Activated CD4-positive, alpha-beta T cell treated with anti-CD3 and anti-CD28 coated beads, Interleukin-2, amount 50 U/mL, for 16 hours (primary cell): Measurements from ENCODE around the gene PLBD2.

Source experiments
- DNase-seq: peaks from one replicate; pipeline ENCODE4 v3.0.0-alpha.2; 2020

PLBD2 gene

GRCh38 chr12:113371808-113372207, 13.4 kb downstream of the PLBD2 start:
- DNase-seq: no peak

- DNase-seq: no peak
These were observed 14.0 kb downstream of the PLBD2 start for GRCh38 chr12:113372371-113372770.

- DNase-seq: no peak
These were observed 15.1 kb downstream of the PLBD2 start for GRCh38 chr12:113373440-113373839.

GRCh38 chr12:113373969-113374368, 15.6 kb downstream of the PLBD2 start:
- no peak for DNase-seq

GRCh38 chr12:113374823-113375428, 16.5 kb downstream of the PLBD2 start:
- no peak for DNase-seq

- no peak for DNase-seq
These were observed 19.9 kb downstream of the PLBD2 start for GRCh38 chr12:113378291-113378690.

- DNase-seq: no peak
These were observed 22.8 kb downstream of the PLBD2 start for GRCh38 chr12:113381220-113381619.

- DNase-seq: no peak
These were observed 23.8 kb downstream of the PLBD2 start for GRCh38 chr12:113382206-113382605.

- DNase-seq: no peak
These were observed 26.4 kb downstream of the PLBD2 start for GRCh38 chr12:113384778-113385177.

GRCh38 chr12:113385282-113385882, 27.0 kb downstream of the PLBD2 start:
- no peak for DNase-seq

- no peak for DNase-seq
These were observed 28.6 kb downstream of the PLBD2 start for GRCh38 chr12:113386866-113387566.

- DNase-seq: no peak
These were observed 29.2 kb downstream of the PLBD2 start for GRCh38 chr12:113387631-113388030.

GRCh38 chr12:113388351-113388750, 30.0 kb downstream of the PLBD2 start:
- no peak for DNase-seq

GRCh38 chr12:113390064-113391043, 32.0 kb downstream of the PLBD2 start:
- DNase-seq: no peak

GRCh38 chr12:113391145-113391544, 32.8 kb downstream of the PLBD2 start:
- no peak for DNase-seq

GRCh38 chr12:113391650-113392337, 33.4 kb downstream of the PLBD2 start:
- no peak for DNase-seq

GRCh38 chr12:113392520-113392919, 34.1 kb downstream of the PLBD2 start:
- no peak for DNase-seq

GRCh38 chr12:113392988-113393579, 34.7 kb downstream of the PLBD2 start:
- no peak for DNase-seq

GRCh38 chr12:113393749-113394148, 35.4 kb downstream of the PLBD2 start:
- no peak for DNase-seq

GRCh38 chr12:113395119-113395518, 36.7 kb downstream of the PLBD2 start:
- no peak for DNase-seq

GRCh38 chr12:113396200-113396599, 37.8 kb downstream of the PLBD2 start:
- DNase-seq: no peak
